Measurements from ENCODE around the gene LRP10. TPM values are rescaled to one million over a fixed set of nuclear protein-coding genes. Genes with fewer than 3 reads are reported as not detected.
"Not testable (repeated sequence)": the region's sequence is repeated elsewhere in the genome, so short reads cannot be mapped to it uniquely, and the experiment has no call there.

The LRP10 gene
- total RNA-seq, 2 donors from 2014 or later, result 66.5 to 78.4 TPM

DNA sequence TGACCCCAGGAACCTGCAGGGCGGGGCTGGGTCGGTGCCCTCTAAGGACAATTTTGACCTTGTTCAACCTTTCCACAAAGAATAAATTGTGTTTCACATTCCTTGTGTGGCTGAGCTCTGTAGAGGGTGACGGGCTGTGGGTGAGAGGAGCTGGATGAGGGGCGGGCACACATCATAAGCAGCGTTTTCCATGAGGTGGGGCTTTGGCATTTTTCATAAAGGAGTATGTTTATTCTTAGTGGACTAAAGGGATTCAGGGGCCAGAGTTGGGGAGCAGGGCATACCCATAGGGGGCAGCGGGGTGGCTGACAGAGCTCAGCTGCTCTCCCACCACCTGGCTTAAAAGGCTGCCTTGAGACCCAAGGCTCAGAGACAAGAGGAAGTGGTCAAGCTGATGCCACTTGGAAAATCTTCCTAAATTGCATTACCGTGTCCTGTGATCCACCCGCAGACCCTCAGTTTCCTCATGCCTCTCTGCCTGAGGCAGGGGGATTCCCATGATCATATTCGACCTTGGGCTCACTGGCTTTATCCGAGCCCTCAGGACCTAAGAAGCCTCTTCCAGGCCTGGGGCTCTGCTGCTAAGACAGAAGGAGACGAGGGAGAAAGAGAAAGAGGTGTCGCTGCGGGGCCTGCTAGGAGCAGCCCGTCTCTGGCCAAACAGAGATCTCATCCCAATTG, 23.7 kb upstream of the LRP10 start:
- peaks cover 11% of the 10 kb centered on the region for H3K4me1 Mint-ChIP-seq (ENCODE audit: low read depth)
- H3K27ac Mint-ChIP-seq, result no peak overlapping the region
- no peak overlapping the region for H3K4me3 Mint-ChIP-seq
- no peak for DNase-seq
- no peaks in the 10 kb centered on the region for H3K36me3 Mint-ChIP-seq (ENCODE audit: insufficient read depth in 2 of 2)
- H3K9me3 Mint-ChIP-seq, result no peaks in the 10 kb centered on the region
- peaks cover 13% of the 10 kb centered on the region for H3K27me3 Mint-ChIP-seq (ENCODE audit: low read depth)
- no peak for ATAC-seq (replicated peaks in 1 of 2)

GRCh38 chr14:22848351-22849164, 23.0 kb upstream of the LRP10 start:
- no peaks in the 10 kb centered on the region for H3K36me3 Mint-ChIP-seq (ENCODE audit: insufficient read depth in 2 of 2)
- peaks cover 17% of the 10 kb centered on the region for H3K4me1 Mint-ChIP-seq (ENCODE audit: low read depth)
- no peaks in the 10 kb centered on the region for H3K9me3 Mint-ChIP-seq
- no peak for DNase-seq
- no peak for ATAC-seq (replicated peaks in 1 of 2)
- H3K4me3 Mint-ChIP-seq, result no peak overlapping the region
- H3K27ac Mint-ChIP-seq, result no peak overlapping the region
- H3K27me3 Mint-ChIP-seq (ENCODE audit: low read depth), result peaks cover 13% of the 10 kb centered on the region

DNA sequence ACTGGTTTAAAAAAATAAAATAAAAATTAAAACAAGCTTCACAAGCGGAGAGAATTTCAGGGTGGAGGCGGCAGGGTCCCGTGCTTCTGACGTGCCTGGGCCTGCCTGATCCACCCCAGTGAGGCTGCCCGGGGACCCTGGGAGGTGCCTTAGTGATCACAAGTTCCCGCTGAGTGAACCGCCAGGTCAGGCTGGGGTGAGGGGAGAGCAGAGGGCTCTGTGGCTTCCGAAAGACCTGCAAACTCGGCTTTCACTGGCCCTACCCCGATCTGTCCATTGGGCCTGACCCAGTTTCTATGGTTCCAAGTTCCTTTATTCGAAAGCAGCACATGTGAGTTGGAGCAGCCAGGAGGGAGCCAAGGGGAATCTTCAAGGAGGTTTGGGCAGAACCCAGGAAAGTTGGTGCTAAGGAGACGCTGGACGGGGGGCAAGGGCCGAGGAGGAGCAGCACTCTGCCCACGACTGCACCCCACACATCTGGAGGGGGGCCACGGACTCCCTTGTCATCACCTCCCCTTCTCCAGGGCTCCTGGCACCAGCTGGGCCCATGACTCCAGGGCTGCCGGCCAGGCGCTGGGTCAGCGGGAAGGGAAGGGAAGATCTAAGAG, 22.2 kb upstream of the LRP10 start:
- H3K27me3 Mint-ChIP-seq (ENCODE audit: low read depth), result peaks cover 13% of the 10 kb centered on the region
- no peak overlapping the region for H3K27ac Mint-ChIP-seq
- peaks cover 17% of the 10 kb centered on the region for H3K4me1 Mint-ChIP-seq (ENCODE audit: low read depth)
- no peaks in the 10 kb centered on the region for H3K9me3 Mint-ChIP-seq
- H3K4me3 Mint-ChIP-seq, result no peak overlapping the region
- no peak for ATAC-seq (replicated peaks in 1 of 2)
- no peaks in the 10 kb centered on the region for H3K36me3 Mint-ChIP-seq (ENCODE audit: insufficient read depth in 2 of 2)
- DNase-seq, result no peak

DNA sequence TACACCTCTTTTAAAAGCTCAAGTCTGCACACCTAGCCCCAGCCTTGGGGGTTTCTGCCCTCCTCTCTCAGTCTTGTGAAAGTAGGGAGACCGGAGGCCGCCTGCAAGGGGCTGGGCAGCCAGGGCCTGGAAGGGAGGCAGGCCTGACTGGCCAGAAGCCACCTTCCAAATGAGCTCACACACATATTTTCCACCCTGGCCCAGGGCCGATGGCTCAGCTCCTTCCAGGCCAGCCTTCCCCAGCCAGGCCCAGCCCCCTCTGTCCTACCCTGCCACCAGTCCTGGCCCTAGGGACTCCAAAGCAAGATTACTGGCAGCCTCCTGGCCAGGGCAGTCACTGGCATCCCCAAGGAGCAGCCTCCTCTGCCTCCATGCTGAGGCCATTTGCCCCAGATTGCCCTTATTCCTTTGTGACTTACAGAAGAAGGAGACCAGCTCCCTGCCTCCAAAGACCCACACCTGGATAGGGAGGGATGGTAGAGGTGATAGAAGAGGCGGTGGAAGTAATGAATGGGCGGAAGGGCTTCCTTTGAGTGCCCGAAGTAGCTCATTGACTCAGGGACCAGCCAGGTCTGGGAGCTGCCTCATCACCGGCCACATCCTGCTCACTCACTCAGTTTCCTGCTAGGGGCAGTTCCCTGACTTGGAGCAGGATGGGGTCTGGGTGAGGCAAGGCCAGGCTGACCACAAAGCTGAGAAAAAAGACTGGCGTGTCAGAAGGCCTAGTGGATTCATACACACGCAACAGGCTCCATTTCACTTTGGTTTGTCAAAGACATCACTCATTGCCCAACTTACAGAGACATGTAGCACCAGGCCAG, 20.4 kb upstream of the LRP10 start:
- H3K27me3 Mint-ChIP-seq (ENCODE audit: low read depth), result peaks cover 18% of the 10 kb centered on the region
- H3K27ac Mint-ChIP-seq, result no peak overlapping the region
- peak; percentile 57 to 79 for ATAC-seq (replicated peaks in 1 of 2)
- H3K9me3 Mint-ChIP-seq, result no peaks in the 10 kb centered on the region
- peaks cover 27% of the 10 kb centered on the region for H3K4me1 Mint-ChIP-seq (ENCODE audit: low read depth)
- H3K36me3 Mint-ChIP-seq (ENCODE audit: insufficient read depth in 2 of 2), result peaks cover 0 to 2% of the 10 kb centered on the region in 2 donors
- H3K4me3 Mint-ChIP-seq, result peak overlapping the region in 1 of 2 donors; percentile 3
- DNase-seq, result peak; percentile 62 to 64

- not testable (repeated sequence) for H3K9me3 Mint-ChIP-seq; H3K4me3 Mint-ChIP-seq; H3K27ac Mint-ChIP-seq; ATAC-seq (replicated peaks in 1 of 2); H3K36me3 Mint-ChIP-seq (ENCODE audit: insufficient read depth in 2 of 2); DNase-seq
- Mint-ChIP-seq H3K27me3 (ENCODE audit: low read depth) (peaks cover 21% of the 10 kb centered on the region), H3K4me1 (ENCODE audit: low read depth) (peaks cover 27% of the 10 kb centered on the region)
These were observed 19.4 kb upstream of the LRP10 start for GRCh38 chr14:22852178-22852577.

- no peak overlapping the region for H3K27ac Mint-ChIP-seq
- H3K9me3 Mint-ChIP-seq, result no peaks in the 10 kb centered on the region
- H3K27me3 Mint-ChIP-seq (ENCODE audit: low read depth), result peaks cover 20% of the 10 kb centered on the region
- no peak for DNase-seq
- peaks cover 2 to 4% of the 10 kb centered on the region in 2 donors for H3K36me3 Mint-ChIP-seq (ENCODE audit: insufficient read depth in 2 of 2)
- H3K4me3 Mint-ChIP-seq, result no peak overlapping the region
- peaks cover 30% of the 10 kb centered on the region for H3K4me1 Mint-ChIP-seq (ENCODE audit: low read depth)
- ATAC-seq (replicated peaks in 1 of 2), result no peak
These were observed 19.0 kb upstream of the LRP10 start for GRCh38 chr14:22852599-22852939.

GRCh38 chr14:22852940-22853767, 18.4 kb upstream of the LRP10 start:
- peak; percentile 79 to 83 for ATAC-seq (replicated peaks in 1 of 2)
- peaks cover 2 to 4% of the 10 kb centered on the region in 2 donors for H3K36me3 Mint-ChIP-seq (ENCODE audit: insufficient read depth in 2 of 2)

DNA sequence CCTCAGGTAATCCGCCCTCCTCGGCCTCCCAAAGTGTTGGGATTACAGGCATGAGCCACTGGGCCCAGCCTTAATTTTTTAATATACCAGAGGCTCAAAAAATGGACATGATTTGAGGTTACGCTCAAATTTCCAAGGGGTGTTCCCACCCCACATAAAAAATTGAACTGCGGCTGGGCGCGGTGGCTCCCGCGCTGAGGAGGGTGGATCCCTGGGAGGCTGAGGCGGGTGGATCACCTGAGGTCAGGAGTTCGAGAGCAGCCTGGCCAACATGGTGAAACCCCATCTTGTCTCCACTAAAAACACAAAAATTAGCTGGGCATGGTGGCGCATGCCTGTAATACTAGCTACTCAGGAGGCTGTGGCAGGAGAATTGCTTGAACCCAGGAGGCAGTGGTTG, 17.2 kb upstream of the LRP10 start:
- H3K4me1 Mint-ChIP-seq (ENCODE audit: low read depth), result peaks cover 46% of the 10 kb centered on the region
- not testable (repeated sequence) for ATAC-seq (replicated peaks in 1 of 2); DNase-seq; H3K27me3 Mint-ChIP-seq (ENCODE audit: low read depth); H3K4me3 Mint-ChIP-seq; H3K36me3 Mint-ChIP-seq (ENCODE audit: insufficient read depth in 2 of 2); H3K27ac Mint-ChIP-seq; H3K9me3 Mint-ChIP-seq

More at GRCh38 chr14:22852940-22853767, 18.4 kb upstream of the LRP10 start:
- Mint-ChIP-seq H3K27me3 (ENCODE audit: low read depth) (peaks cover 16% of the 10 kb centered on the region), H3K4me1 (ENCODE audit: low read depth) (peaks cover 35% of the 10 kb centered on the region), H3K4me3 (peak overlapping the region; percentile 84 to 85), H3K9me3 (no peaks in the 10 kb centered on the region), H3K27ac (peak overlapping the region; percentile 61)
- DNase-seq, result peak; percentile 89 to 96

- ATAC-seq (replicated peaks in 1 of 2), result peak in 1 of 2 donors; percentile 44
- Mint-ChIP-seq H3K4me1 (ENCODE audit: low read depth) (peaks cover 46% of the 10 kb centered on the region), H3K9me3 (no peaks in the 10 kb centered on the region), H3K36me3 (ENCODE audit: insufficient read depth in 2 of 2) (peaks cover 2 to 4% of the 10 kb centered on the region in 2 donors), H3K27me3 (ENCODE audit: low read depth) (peaks cover 9% of the 10 kb centered on the region), H3K27ac (no peak overlapping the region), H3K4me3 (peak overlapping the region in 1 of 2 donors; percentile 17)
- DNase-seq, result peak in 1 of 2 donors; percentile 43
These were observed 16.4 kb upstream of the LRP10 start for GRCh38 chr14:22854963-22855724.

- Mint-ChIP-seq H3K36me3 (ENCODE audit: insufficient read depth in 2 of 2) (peaks cover 2 to 4% of the 10 kb centered on the region in 2 donors), H3K9me3 (no peaks in the 10 kb centered on the region), H3K4me1 (ENCODE audit: low read depth) (peaks cover 41% of the 10 kb centered on the region), H3K4me3 (no peak overlapping the region), H3K27me3 (ENCODE audit: low read depth) (peaks cover 17% of the 10 kb centered on the region), H3K27ac (no peak overlapping the region)
- DNase-seq (no peak), ATAC-seq (replicated peaks in 1 of 2) (no peak)
These were observed 15.1 kb upstream of the LRP10 start for GRCh38 chr14:22856428-22856827.

- H3K4me3 Mint-ChIP-seq; H3K36me3 Mint-ChIP-seq (ENCODE audit: insufficient read depth in 2 of 2); H3K9me3 Mint-ChIP-seq; H3K27ac Mint-ChIP-seq; ATAC-seq (replicated peaks in 1 of 2); DNase-seq: not testable (repeated sequence)
- peaks cover 30% of the 10 kb centered on the region for H3K27me3 Mint-ChIP-seq (ENCODE audit: low read depth)
- H3K4me1 Mint-ChIP-seq (ENCODE audit: low read depth), result peaks cover 21% of the 10 kb centered on the region
These were observed 11.2 kb upstream of the LRP10 start for GRCh38 chr14:22860377-22860776.
